Transverse colon (tissue), 4 donors: ENCODE results near the gene EIF2AK3.

Experiments
- POLR2A ChIP-seq: fragments of 450-650 bp; IDR thresholded peaks from one replicate; pipeline ENCODE4 v1.6.1; 2016; ENCODE audit warnings: antibody characterized with exemption, mild to moderate bottlenecking, moderate library complexity
- POLR2AphosphoS5 ChIP-seq, 3 donors: sonication (generic); formaldehyde crosslinking; IDR thresholded peaks; one replicate each; pipeline ENCODE4 v1.6.1; 2016; ENCODE audit warnings: antibody characterized with exemption in 3 of 3
- TF ChIP-seq, protein P1 (sequence below), 5 experiments: fragments of 200-600 bp in 3 of 5; fragments of 450-650 bp in 2 of 5; sonication (generic) in 3 of 5; IDR thresholded peaks; 1 replicate in 2 of 5; 2 replicates in 3 of 5; pipeline ENCODE4 v1.5.1; 2016 to 2017; ENCODE audit warnings: antibody characterized with exemption in 5 of 5, inconsistent platforms in 3 of 5, mild to moderate bottlenecking in 2 of 5, moderate library complexity in 1 of 5

DNA sequence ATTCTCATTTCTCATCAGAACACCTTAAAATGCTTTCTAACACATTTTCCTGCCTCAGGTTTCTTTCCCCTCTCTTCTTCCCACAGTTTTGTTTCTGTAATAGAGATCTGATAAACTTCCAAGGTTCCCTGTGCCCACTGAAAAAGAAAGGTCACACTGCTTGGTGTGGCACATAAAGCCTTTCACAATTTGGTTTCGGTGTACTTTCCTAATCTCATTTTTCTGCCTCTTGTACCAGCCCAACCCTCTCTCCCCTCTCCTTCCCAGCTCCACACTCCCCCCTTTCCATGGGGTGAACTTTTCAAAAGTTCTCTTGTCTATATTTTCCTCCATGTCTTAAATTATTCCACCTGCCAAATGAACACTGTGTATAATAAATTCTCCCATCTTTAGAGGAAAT, 7.2 kb downstream of the EIF2AK3 start:
- TF ChIP-seq, protein P1, sequence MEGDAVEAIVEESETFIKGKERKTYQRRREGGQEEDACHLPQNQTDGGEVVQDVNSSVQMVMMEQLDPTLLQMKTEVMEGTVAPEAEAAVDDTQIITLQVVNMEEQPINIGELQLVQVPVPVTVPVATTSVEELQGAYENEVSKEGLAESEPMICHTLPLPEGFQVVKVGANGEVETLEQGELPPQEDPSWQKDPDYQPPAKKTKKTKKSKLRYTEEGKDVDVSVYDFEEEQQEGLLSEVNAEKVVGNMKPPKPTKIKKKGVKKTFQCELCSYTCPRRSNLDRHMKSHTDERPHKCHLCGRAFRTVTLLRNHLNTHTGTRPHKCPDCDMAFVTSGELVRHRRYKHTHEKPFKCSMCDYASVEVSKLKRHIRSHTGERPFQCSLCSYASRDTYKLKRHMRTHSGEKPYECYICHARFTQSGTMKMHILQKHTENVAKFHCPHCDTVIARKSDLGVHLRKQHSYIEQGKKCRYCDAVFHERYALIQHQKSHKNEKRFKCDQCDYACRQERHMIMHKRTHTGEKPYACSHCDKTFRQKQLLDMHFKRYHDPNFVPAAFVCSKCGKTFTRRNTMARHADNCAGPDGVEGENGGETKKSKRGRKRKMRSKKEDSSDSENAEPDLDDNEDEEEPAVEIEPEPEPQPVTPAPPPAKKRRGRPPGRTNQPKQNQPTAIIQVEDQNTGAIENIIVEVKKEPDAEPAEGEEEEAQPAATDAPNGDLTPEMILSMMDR (IDR thresholded peaks at IDR 0.05), result no peak
- TF ChIP-seq POLR2A (no peak), POLR2AphosphoS5 (IDR thresholded peaks at IDR 0.05) (no peak)
